Activated T-helper 17 cell treated with anti-CD3 and anti-CD28 coated beads, Interleukin-2, amount 50 U/mL, for 72 hours (primary cell): ENCODE data around the gene DIP2A. TPM values are rescaled to one million over a fixed set of nuclear protein-coding genes. Genes with fewer than 3 reads are reported as not detected.
A peak's percentile ranks its signal among the peaks of the same experiment; 100 is the strongest.

Experiments
- ATAC-seq: fragments of 150-1000 bp; cut with Tn5 transposase; replicated peaks from 2 replicates; pipeline ENCODE4 v1.10.0; 2021; ENCODE audit warnings: mild to moderate bottlenecking, moderate library complexity
- H3K27ac Mint-ChIP-seq: one replicate; pipeline ENCODE4 v1.8.0; 2022; ENCODE audit warnings: mixed read lengths
- H3K27me3 Mint-ChIP-seq: one replicate; pipeline ENCODE4 v1.8.0; 2022; ENCODE audit warnings: mixed read lengths
- H3K36me3 Mint-ChIP-seq: one replicate; pipeline ENCODE4 v1.8.0; 2022; ENCODE audit warnings: low read depth, mild to moderate bottlenecking, mixed read lengths
- H3K4me1 Mint-ChIP-seq: one replicate; pipeline ENCODE4 v1.8.0; 2022; ENCODE audit warnings: mixed read lengths
- H3K4me3 Mint-ChIP-seq: one replicate; pipeline ENCODE4 v1.8.0; 2022; ENCODE audit warnings: mild to moderate bottlenecking, mixed read lengths
- H3K9me3 Mint-ChIP-seq: one replicate; pipeline ENCODE4 v1.8.0; 2022; ENCODE audit warnings: mixed read lengths
- total RNA-seq, 2 donors: library from RNA; stranded (reverse); gene quantifications; one replicate each; pipeline ENCODE4 v1.2.3, GENCODE V29; 2022

DIP2A gene
- total RNA-seq, 2 donors from 2014 or later, result 43.6 to 49.3 TPM

- peak overlapping the region; percentile 53 for H3K27ac Mint-ChIP-seq
- no peak for ATAC-seq
- H3K4me3 Mint-ChIP-seq, result no peak overlapping the region
- H3K9me3 Mint-ChIP-seq, result no peaks in the 10 kb centered on the region
- H3K36me3 Mint-ChIP-seq, result peaks cover 90% of the 10 kb centered on the region
- H3K4me1 Mint-ChIP-seq, result peaks cover 13% of the 10 kb centered on the region
- no peaks in the 10 kb centered on the region for H3K27me3 Mint-ChIP-seq
These were observed 79.6 kb downstream of the DIP2A start for GRCh38 chr21:46538262-46538661.

DNA sequence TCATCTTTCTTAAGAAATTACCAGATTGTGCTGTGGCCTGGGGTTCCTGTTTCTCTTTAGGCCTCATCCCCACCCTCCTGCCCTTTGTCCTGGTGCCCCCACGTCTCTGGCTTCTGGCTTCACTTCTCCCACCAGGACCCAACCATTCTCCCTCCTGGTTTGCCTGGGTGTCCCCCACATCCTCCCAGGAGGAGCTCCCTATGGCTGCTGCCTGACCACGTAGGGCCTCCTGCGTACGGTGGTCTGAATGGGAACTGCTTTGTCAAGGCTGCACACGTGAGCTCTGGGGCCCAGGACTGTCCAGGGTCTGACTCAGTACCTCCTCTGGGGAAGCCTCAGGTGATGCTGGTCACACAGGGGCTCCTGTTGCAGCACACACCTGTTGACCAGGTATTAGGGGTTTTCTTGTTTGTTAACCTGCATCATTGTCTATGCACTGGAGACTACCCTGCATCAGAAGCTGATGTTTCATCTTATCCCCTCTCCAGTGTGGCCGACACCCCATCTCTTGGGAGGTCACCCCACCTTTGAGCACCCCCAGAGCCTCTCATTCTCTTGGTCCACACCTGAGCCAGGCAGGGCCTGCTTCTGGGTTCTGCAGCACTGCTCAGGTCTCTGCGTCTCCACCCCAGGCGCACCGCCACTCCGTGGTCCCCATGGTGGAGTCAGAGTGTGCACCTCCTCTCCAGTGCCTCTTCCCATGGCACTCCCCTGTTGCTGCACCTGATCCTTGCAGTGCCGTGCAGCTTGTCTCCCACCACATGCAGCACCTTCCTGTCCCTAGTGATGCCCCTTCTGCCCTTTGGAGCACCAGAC lies 80.4 kb downstream of the DIP2A start:
- Mint-ChIP-seq H3K27me3 (no peaks in the 10 kb centered on the region), H3K36me3 (peaks cover 90% of the 10 kb centered on the region), H3K4me3 (no peak overlapping the region), H3K4me1 (peaks cover 20% of the 10 kb centered on the region), H3K9me3 (no peaks in the 10 kb centered on the region), H3K27ac (peak overlapping the region; percentile 69)
- ATAC-seq, result no peak

DNA sequence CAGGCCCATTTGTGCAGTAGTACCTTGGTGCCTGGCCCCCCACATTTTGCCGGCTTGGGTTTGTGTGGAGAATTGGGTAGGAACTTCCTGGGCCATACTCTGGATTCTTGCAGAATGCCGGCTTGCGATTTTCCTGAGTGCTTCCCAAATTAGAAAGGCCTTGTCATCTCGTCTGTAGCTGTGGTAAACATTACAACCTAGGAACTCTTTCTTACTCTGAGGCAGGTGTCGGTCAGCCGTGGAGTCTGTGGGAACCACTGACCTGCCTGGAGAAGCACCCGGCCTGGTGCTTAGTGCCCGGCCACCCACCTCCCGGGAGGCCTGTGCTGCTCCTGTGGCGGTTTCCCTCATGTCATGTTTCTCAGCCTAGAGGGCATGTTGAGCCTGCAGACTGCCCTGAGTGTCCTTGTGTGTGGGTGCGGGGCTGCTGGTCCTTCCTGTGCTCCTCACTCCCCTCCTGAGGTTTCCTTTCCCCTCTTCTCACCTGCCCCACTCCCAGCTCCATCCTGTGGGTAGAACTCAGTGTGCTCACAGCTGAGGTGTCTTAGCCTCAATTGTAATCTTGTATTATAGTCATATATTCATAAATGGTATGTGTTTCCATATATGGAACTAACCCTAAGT lies 81.5 kb downstream of the DIP2A start:
- H3K4me3 Mint-ChIP-seq, result no peak overlapping the region
- H3K27me3 Mint-ChIP-seq, result no peaks in the 10 kb centered on the region
- no peaks in the 10 kb centered on the region for H3K9me3 Mint-ChIP-seq
- peaks cover 91% of the 10 kb centered on the region for H3K36me3 Mint-ChIP-seq
- H3K4me1 Mint-ChIP-seq, result peaks cover 24% of the 10 kb centered on the region
- peak overlapping the region; percentile 69 for H3K27ac Mint-ChIP-seq
- ATAC-seq, result peak; percentile 26

GRCh38 chr21:46542588-46543124 lies 84.0 kb downstream of the DIP2A start:
- ATAC-seq, result no peak
- Mint-ChIP-seq H3K27ac (no peak overlapping the region), H3K36me3 (peaks cover 88% of the 10 kb centered on the region), H3K27me3 (no peaks in the 10 kb centered on the region), H3K4me1 (peaks cover 24% of the 10 kb centered on the region), H3K9me3 (no peaks in the 10 kb centered on the region), H3K4me3 (no peak overlapping the region)

- peaks cover 29% of the 10 kb centered on the region for H3K4me1 Mint-ChIP-seq
- peaks cover 88% of the 10 kb centered on the region for H3K36me3 Mint-ChIP-seq
- no peak for ATAC-seq
- peak overlapping the region; percentile 42 for H3K27ac Mint-ChIP-seq
- H3K27me3 Mint-ChIP-seq, result no peaks in the 10 kb centered on the region
- H3K4me3 Mint-ChIP-seq, result no peak overlapping the region
- H3K9me3 Mint-ChIP-seq, result no peaks in the 10 kb centered on the region
These were observed 84.6 kb downstream of the DIP2A start for GRCh38 chr21:46543306-46543705.

- ATAC-seq, result no peak
- Mint-ChIP-seq H3K9me3 (no peaks in the 10 kb centered on the region), H3K27ac (peak overlapping the region; percentile 42), H3K27me3 (no peaks in the 10 kb centered on the region), H3K4me1 (peaks cover 36% of the 10 kb centered on the region), H3K36me3 (peaks cover 91% of the 10 kb centered on the region), H3K4me3 (no peak overlapping the region)
These were observed 85.3 kb downstream of the DIP2A start for GRCh38 chr21:46544003-46544402.

- Mint-ChIP-seq H3K27me3 (no peaks in the 10 kb centered on the region), H3K4me3 (no peak overlapping the region), H3K27ac (peak overlapping the region; percentile 35), H3K4me1 (peaks cover 32% of the 10 kb centered on the region), H3K9me3 (no peaks in the 10 kb centered on the region), H3K36me3 (peaks cover 84% of the 10 kb centered on the region)
- ATAC-seq, result no peak
These were observed 86.1 kb downstream of the DIP2A start for GRCh38 chr21:46544824-46545223.

DNA sequence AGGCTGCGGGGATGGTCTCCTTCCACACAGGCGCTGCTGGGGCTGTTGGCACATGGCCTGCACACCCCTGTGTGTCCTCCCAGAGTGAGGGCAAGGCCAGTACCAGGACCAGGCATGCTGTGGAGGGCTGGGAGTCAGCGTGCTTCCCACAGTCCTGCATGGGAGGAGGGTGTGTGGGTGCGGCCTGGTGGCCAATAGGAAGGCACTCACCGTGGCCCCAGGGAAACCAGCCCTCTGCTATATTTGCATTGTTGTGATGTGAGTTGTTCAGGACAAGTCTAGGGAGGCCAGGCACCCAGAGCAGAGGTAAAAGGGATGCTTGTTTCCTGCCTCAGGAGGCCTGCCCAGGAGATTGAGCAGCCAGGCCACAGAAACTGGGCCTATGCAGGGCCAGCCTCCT lies 86.7 kb downstream of the DIP2A start:
- peaks cover 33% of the 10 kb centered on the region for H3K4me1 Mint-ChIP-seq
- no peaks in the 10 kb centered on the region for H3K27me3 Mint-ChIP-seq
- peaks cover 79% of the 10 kb centered on the region for H3K36me3 Mint-ChIP-seq
- no peaks in the 10 kb centered on the region for H3K9me3 Mint-ChIP-seq
- H3K4me3 Mint-ChIP-seq, result no peak overlapping the region
- peak overlapping the region; percentile 35 for H3K27ac Mint-ChIP-seq
- no peak for ATAC-seq

- Mint-ChIP-seq H3K27ac (no peak overlapping the region), H3K9me3 (no peaks in the 10 kb centered on the region), H3K4me3 (no peak overlapping the region), H3K4me1 (peaks cover 35% of the 10 kb centered on the region), H3K27me3 (no peaks in the 10 kb centered on the region), H3K36me3 (peaks cover 73% of the 10 kb centered on the region)
- no peak for ATAC-seq
These were observed 87.2 kb downstream of the DIP2A start for GRCh38 chr21:46545911-46546310.

DNA sequence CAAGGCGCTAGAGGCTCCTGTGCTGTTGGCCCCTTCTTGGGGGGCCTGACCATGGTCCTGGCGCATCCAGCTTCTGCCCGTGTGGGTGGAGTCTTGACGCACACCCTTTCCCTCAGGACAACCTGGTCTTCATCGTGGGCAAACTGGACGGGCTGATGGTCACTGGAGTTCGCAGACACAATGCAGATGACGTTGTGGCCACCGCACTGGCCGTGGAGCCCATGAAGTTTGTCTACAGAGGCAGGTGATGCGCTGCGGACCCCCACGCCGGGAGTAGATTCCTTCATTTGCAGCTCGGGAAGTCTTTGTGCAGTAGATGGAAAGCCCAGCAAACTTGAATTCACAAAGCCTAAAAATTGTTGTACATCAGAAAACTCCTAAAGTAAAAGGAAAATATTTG lies 88.1 kb downstream of the DIP2A start:
- Mint-ChIP-seq H3K27me3 (no peaks in the 10 kb centered on the region), H3K9me3 (no peaks in the 10 kb centered on the region), H3K36me3 (peaks cover 65% of the 10 kb centered on the region), H3K4me3 (no peak overlapping the region), H3K27ac (no peak overlapping the region), H3K4me1 (peaks cover 36% of the 10 kb centered on the region)
- no peak for ATAC-seq

- Mint-ChIP-seq H3K9me3 (no peaks in the 10 kb centered on the region), H3K36me3 (peaks cover 44% of the 10 kb centered on the region), H3K27ac (no peak overlapping the region)
These were observed 91.0 kb downstream of the DIP2A start for GRCh38 chr21:46549650-46550049.

DNA sequence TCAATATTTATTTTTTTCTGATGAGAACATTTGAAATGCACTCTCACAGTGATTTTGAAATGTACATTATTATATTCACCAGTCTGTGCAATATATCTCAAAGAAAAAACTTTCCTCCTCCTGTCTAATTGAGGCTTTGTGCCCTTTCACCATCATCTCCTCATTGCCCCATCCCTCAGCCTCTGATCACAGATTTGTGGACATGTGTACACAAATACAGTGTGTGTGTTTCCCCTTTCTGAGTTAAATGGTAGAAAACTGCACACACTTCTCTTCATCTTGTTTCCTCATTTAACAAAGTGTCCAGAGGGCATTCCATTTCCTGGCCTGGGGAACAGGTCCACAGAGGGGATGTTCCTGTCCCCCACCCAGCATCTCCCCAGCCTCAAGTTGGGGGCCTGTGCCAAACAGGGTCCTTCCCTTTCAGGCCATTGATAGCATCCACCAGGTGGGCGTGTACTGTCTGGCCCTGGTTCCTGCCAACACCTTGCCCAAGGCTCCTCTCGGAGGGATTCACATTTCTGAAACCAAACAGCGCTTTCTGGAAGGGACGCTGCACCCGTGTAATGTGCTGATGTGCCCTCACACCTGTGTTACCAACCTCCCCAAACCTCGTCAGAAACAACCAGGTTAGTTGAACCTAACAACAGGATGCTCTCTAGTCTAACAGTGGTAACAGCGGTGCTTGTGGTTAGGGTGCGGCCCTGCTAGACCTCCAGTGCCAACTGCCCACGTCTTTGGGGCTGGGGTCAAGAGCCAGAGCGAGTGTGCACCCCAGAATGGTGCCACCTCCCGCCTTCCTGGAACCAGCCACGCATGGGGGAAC lies 91.6 kb downstream of the DIP2A start:
- Mint-ChIP-seq H3K4me3 (peak overlapping the region; percentile 70), H3K9me3 (no peaks in the 10 kb centered on the region), H3K27ac (peak overlapping the region; percentile 82), H3K36me3 (peaks cover 37% of the 10 kb centered on the region), H3K27me3 (no peaks in the 10 kb centered on the region), H3K4me1 (peaks cover 34% of the 10 kb centered on the region)
- ATAC-seq, result peak; percentile 39

More at GRCh38 chr21:46549650-46550049, 91.0 kb downstream of the DIP2A start:
- peaks cover 34% of the 10 kb centered on the region for H3K4me1 Mint-ChIP-seq
- no peaks in the 10 kb centered on the region for H3K27me3 Mint-ChIP-seq
- no peak overlapping the region for H3K4me3 Mint-ChIP-seq
- ATAC-seq, result no peak

DNA sequence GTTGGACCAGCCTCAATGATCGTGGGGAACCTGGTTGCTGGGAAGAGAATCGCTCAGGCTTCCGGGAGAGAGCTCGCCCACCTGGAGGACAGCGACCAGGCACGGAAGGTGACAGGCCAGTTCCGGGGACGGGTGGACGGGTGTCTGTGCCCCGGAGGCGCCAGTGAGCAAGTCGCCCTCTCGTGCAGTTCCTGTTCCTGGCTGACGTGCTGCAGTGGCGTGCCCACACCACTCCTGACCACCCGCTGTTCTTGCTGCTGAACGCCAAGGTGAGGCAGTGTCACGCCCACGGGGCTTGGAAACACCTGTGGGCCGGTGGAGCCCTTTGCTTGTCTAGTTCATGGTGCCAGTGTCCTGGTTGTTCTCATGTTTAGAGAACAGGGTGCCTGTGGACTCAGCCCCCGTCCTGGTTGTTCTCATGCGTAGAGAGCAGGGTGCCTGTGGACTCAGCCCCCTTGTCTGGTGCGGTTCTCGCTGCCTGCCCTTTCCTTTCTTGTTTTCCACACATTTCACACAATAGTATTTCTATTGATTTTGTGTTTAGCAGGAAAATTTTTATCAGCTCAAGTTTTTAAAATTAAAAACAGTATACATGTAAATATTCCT lies 93.0 kb downstream of the DIP2A start:
- H3K36me3 Mint-ChIP-seq, result peaks cover 37% of the 10 kb centered on the region
- peak overlapping the region; percentile 70 for H3K4me3 Mint-ChIP-seq

GRCh38 chr21:46552274-46552673 lies 93.6 kb downstream of the DIP2A start:
- no peaks in the 10 kb centered on the region for H3K9me3 Mint-ChIP-seq

More for the DNA sequence above, 93.0 kb downstream of the DIP2A start:
- H3K9me3 Mint-ChIP-seq, result no peaks in the 10 kb centered on the region
- peaks cover 34% of the 10 kb centered on the region for H3K4me1 Mint-ChIP-seq
- no peaks in the 10 kb centered on the region for H3K27me3 Mint-ChIP-seq
- peak; percentile 87 for ATAC-seq
- peak overlapping the region; percentile 82 for H3K27ac Mint-ChIP-seq

More at GRCh38 chr21:46552274-46552673, 93.6 kb downstream of the DIP2A start:
- Mint-ChIP-seq H3K36me3 (peaks cover 39% of the 10 kb centered on the region), H3K4me3 (peak overlapping the region; percentile 70), H3K4me1 (peaks cover 34% of the 10 kb centered on the region), H3K27ac (peak overlapping the region; percentile 82), H3K27me3 (no peaks in the 10 kb centered on the region)
- ATAC-seq, result no peak
